ENCODE data around the gene GABRB3. TPM values are rescaled to one million over a fixed set of nuclear protein-coding genes. Genes with fewer than 3 reads are reported as not detected.

Gene GABRB3
- total and polyA plus RNA-seq, 4 donors: 0.81 to 5.5 (median 3.6) TPM

DNA sequence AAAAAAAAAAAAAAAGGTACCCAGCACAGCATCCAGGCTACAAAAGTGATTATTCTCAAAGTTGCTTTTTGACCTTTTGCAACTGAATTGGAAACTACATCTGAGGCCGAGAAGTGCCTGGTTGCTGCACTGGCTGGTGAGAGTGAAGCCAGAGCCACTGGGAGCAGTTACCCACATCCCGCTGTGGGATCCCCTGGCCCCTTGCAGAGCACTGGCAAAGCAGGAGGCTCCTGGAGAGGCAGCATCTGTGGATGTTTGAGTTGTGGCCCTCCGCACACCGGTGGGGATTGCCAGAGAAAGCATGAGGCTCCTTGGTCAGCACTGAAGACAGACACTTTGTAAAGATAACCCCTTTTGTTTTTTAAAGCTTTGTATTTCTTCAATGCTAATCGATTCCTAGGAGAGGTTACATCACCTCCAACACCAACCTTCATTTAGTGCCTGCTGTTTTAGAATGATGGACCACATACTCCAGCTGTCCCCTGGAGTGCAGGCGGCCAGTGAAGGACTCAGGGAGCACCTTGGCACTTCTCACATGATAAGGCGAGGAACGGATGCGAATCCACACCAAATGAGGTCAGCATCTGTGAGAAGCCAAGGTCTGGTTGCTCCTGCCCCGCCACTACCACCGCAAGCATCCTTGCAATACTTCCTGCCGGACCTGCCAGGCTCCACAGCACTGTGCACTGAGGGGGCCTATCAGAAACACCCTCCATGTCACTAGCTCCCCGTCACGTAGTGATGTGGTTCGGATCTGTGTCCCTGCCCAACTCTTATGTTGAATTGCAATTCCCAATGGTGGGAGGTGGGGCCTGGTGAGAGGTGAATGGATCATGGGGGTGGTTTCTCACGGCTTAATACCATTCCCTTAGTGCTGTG is 256.5 kb downstream of the GABRB3 start:
- H3K9me3 ChIP-seq (ENCODE audit: control insufficient read depth in 4 of 4, insufficient read depth in 3 of 4, low read length in 3 of 4): peaks cover 0 to 3% (median under 1%) of the 10 kb centered on the region in 4 donors
- H3K27me3 ChIP-seq (ENCODE audit: control insufficient read depth in 3 of 3, insufficient read depth in 3 of 3, low read length in 2 of 3): no peaks in the 10 kb centered on the region
- TF ChIP-seq, protein P1, sequence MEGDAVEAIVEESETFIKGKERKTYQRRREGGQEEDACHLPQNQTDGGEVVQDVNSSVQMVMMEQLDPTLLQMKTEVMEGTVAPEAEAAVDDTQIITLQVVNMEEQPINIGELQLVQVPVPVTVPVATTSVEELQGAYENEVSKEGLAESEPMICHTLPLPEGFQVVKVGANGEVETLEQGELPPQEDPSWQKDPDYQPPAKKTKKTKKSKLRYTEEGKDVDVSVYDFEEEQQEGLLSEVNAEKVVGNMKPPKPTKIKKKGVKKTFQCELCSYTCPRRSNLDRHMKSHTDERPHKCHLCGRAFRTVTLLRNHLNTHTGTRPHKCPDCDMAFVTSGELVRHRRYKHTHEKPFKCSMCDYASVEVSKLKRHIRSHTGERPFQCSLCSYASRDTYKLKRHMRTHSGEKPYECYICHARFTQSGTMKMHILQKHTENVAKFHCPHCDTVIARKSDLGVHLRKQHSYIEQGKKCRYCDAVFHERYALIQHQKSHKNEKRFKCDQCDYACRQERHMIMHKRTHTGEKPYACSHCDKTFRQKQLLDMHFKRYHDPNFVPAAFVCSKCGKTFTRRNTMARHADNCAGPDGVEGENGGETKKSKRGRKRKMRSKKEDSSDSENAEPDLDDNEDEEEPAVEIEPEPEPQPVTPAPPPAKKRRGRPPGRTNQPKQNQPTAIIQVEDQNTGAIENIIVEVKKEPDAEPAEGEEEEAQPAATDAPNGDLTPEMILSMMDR (IDR thresholded peaks at IDR 0.05; ENCODE audit: control extremely low read depth, extremely low read depth): no peak
- H3K27ac ChIP-seq (ENCODE audit: low read depth in 1 of 2, low read length in 1 of 2): no peak overlapping the region
- H3K36me3 ChIP-seq (ENCODE audit: control insufficient read depth in 4 of 4, insufficient read depth in 4 of 4, low read length in 4 of 4): no peaks in the 10 kb centered on the region
- ATAC-seq (ENCODE audit: insufficient read depth, low FRiP score) (no peak), DNase-seq (no peak)
- 78 to 83% methylated on average over 16 of the region's 16 CpGs for WGBS, 2 donors
- no peak overlapping the region for H3K9ac ChIP-seq (ENCODE audit: insufficient read depth in 1 of 2, low read length in 2 of 2)
- no peaks in the 10 kb centered on the region for H3K4me1 ChIP-seq (ENCODE audit: control insufficient read depth in 5 of 5, insufficient read depth in 5 of 5, low read length in 5 of 5)
- H3K4me3 ChIP-seq: no peak overlapping the region

- no peak for ATAC-seq (ENCODE audit: insufficient read depth, low FRiP score)
- Histone ChIP-seq H3K27me3 (ENCODE audit: control insufficient read depth in 3 of 3, insufficient read depth in 3 of 3, low read length in 2 of 3) (no peaks in the 10 kb centered on the region), H3K9ac (ENCODE audit: insufficient read depth in 1 of 2, low read length in 2 of 2) (no peak overlapping the region), H3K27ac (ENCODE audit: low read depth in 1 of 2, low read length in 1 of 2) (no peak overlapping the region), H3K4me3 (no peak overlapping the region), H3K4me1 (ENCODE audit: control insufficient read depth in 5 of 5, insufficient read depth in 5 of 5, low read length in 5 of 5) (no peaks in the 10 kb centered on the region), H3K36me3 (ENCODE audit: control insufficient read depth in 4 of 4, insufficient read depth in 4 of 4, low read length in 4 of 4) (no peaks in the 10 kb centered on the region), H3K9me3 (ENCODE audit: control insufficient read depth in 4 of 4, insufficient read depth in 3 of 4, low read length in 3 of 4) (no peaks in the 10 kb centered on the region)
- DNase-seq: no peak
- TF ChIP-seq, protein P1 (IDR thresholded peaks at IDR 0.05; ENCODE audit: control extremely low read depth, extremely low read depth): no peak
These were observed 268.9 kb downstream of the GABRB3 start for GRCh38 chr15:26504009-26504408.

Other genes starting within 250 kb of the GABRB3 start
- gene GABRA5, start 94.0 kb upstream of the GABRB3 start, total RNA-seq: not detected
- gene GABRA5, start 94.0 kb upstream of the GABRB3 start, polyA plus RNA-seq: not detected
- gene GABRG3, start 198.1 kb upstream of the GABRB3 start, total RNA-seq: 10 to 100 TPM in 1 of 2 donors, not detected in 1; 16.9 TPM
- gene GABRG3, start 198.1 kb upstream of the GABRB3 start, polyA plus RNA-seq: not detected

Data from lung (tissue), 12 donors.